NB4 (cell line): ENCODE results near the gene CYP1A1.

Experiments used
- MYC ChIP-seq: IDR thresholded peaks from 2 replicates; pipeline ENCODE4 v1.6.1; 2011; ENCODE audit warnings: low read depth, low read length
- POLR2A ChIP-seq: IDR thresholded peaks from 2 replicates; pipeline ENCODE4 v1.6.1; 2011; ENCODE audit warnings: mild to moderate bottlenecking; ENCODE audit not compliant: insufficient read length; ENCODE audit errors: extremely low read depth
- TF ChIP-seq, protein P1 (sequence below): IDR thresholded peaks from one replicate; pipeline ENCODE4 v1.5.1; 2012; ENCODE audit warnings: low read depth, low read length

- TF ChIP-seq, protein P1, sequence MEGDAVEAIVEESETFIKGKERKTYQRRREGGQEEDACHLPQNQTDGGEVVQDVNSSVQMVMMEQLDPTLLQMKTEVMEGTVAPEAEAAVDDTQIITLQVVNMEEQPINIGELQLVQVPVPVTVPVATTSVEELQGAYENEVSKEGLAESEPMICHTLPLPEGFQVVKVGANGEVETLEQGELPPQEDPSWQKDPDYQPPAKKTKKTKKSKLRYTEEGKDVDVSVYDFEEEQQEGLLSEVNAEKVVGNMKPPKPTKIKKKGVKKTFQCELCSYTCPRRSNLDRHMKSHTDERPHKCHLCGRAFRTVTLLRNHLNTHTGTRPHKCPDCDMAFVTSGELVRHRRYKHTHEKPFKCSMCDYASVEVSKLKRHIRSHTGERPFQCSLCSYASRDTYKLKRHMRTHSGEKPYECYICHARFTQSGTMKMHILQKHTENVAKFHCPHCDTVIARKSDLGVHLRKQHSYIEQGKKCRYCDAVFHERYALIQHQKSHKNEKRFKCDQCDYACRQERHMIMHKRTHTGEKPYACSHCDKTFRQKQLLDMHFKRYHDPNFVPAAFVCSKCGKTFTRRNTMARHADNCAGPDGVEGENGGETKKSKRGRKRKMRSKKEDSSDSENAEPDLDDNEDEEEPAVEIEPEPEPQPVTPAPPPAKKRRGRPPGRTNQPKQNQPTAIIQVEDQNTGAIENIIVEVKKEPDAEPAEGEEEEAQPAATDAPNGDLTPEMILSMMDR, result no peak
- no peak for TF ChIP-seq POLR2A
- no peak for TF ChIP-seq MYC
Measured at GRCh38 chr15:74768099-74768770, 42.9 kb upstream of the CYP1A1 start.
